Effector memory CD4-positive, alpha-beta T cell (primary cell): Measurements from ENCODE around the gene ANO10.
"Not testable (repeated sequence)": the region's sequence is repeated elsewhere in the genome, so short reads cannot be mapped to it uniquely, and the experiment has no call there.

Experiments used
- DNase-seq, 3 donors: peaks; one replicate each; pipeline ENCODE4 v3.0.0-alpha.2; 2020
- H3K27ac ChIP-seq: 2 replicates; pipeline ENCODE4 v1.7.0; 2013; ENCODE audit warnings: mild to moderate bottlenecking, low read length, moderate library complexity; ENCODE audit not compliant: insufficient read depth, poor library complexity, severe bottlenecking
- H3K27me3 ChIP-seq: replicated peaks from 2 replicates; pipeline ENCODE4 v1.7.0; 2013; ENCODE audit warnings: mild to moderate bottlenecking, low read length; ENCODE audit not compliant: insufficient read depth, control insufficient read depth, poor library complexity, severe bottlenecking
- H3K36me3 ChIP-seq: 2 replicates; pipeline ENCODE4 v1.7.0; 2013; ENCODE audit warnings: mild to moderate bottlenecking, low read length, moderate library complexity; ENCODE audit not compliant: control insufficient read depth, insufficient read depth
- H3K4me1 ChIP-seq: 2 replicates; pipeline ENCODE4 v1.7.0; 2013; ENCODE audit warnings: low read length, mild to moderate bottlenecking; ENCODE audit not compliant: control insufficient read depth, insufficient read depth, poor library complexity, severe bottlenecking
- H3K4me3 ChIP-seq: 2 replicates; pipeline ENCODE4 v1.7.0; 2013; ENCODE audit warnings: low read length, low read depth, mild to moderate bottlenecking; ENCODE audit not compliant: insufficient read depth, poor library complexity, severe bottlenecking
- H3K9me3 ChIP-seq: 2 replicates; pipeline ENCODE4 v1.7.0; 2013; ENCODE audit warnings: mild to moderate bottlenecking, low read length, moderate library complexity; ENCODE audit not compliant: control insufficient read depth

The ANO10 gene

DNA sequence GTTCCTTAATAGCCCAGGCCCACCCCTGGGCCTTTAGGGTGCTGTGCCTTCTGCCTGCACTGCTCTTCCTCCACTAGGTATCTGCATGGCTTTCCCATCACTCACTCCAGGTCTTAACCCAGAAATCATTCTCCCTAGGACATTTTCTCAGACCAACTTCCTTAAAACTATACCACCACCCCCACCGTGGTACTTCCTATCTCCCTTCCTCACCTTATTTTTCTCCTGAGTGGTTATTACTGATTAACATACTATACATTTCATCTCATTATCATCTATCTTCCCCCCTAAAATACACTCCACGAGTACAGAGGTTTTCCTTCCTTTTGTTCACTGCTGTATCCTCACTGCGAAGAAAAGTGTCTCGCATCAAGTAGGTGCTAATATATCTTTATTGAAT lies 115.2 kb downstream of the ANO10 start:
- Histone ChIP-seq H3K9me3 (no peaks in the 10 kb centered on the region), H3K4me1 (no peaks in the 10 kb centered on the region), H3K27ac (no peak overlapping the region), H3K27me3 (no peaks in the 10 kb centered on the region), H3K4me3 (no peak overlapping the region), H3K36me3 (no peaks in the 10 kb centered on the region)
- DNase-seq: no peak

DNA sequence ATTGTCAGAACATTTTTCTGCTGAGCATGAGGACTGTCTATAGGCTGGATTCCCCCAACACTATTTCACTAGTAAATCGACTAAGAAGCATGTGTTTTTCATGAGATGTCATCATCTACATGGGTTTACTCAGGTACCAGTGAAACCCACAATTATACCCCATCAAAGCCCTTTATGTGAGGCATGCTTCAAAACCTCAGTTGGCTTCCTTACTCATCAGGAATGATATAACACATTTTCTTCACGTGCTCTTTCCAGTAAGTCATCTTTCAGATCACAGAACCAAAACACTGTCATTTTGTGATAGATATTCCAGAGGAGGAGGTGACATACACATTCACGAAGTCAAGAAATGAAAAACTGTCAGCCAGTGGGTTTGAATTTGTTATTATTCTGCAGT lies 116.5 kb downstream of the ANO10 start:
- H3K36me3 ChIP-seq: no peaks in the 10 kb centered on the region
- H3K4me1 ChIP-seq: no peaks in the 10 kb centered on the region
- DNase-seq: no peak
- no peaks in the 10 kb centered on the region for H3K27me3 ChIP-seq
- no peak overlapping the region for H3K4me3 ChIP-seq
- no peak overlapping the region for H3K27ac ChIP-seq
- no peaks in the 10 kb centered on the region for H3K9me3 ChIP-seq

DNA sequence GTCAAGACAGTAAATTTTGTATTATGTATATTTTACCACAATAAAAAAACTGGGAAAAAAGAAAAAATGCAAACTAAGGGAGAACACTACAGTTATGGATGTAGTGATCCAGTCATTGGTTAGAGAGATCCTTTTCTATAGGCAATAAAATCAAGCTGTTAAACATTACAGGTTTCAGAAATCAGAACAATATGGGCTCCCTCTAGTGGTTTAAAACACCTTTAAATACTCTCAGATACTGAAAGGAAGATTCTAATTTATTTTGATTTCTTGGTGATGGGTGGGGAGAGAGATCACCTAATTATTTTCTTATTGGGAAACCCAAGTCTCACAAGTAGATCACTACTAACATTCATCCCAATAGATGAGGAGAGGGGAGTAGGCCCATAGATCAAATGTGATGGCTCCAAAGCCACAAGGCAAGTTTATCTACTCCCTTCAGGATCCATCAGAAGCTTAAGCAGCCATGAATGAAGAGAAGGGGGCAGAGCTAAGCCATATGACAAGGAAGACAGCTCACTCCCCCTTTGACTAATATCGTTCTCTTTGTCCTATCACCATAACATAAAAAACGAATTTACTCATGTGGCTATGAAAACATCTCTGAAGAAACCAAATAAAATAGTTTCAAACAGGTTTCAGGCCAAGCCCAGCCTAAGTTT lies 118.6 kb downstream of the ANO10 start:
- Histone ChIP-seq H3K36me3 (no peaks in the 10 kb centered on the region), H3K4me3 (no peak overlapping the region), H3K27ac (no peak overlapping the region), H3K9me3 (no peaks in the 10 kb centered on the region), H3K4me1 (peaks cover 7% of the 10 kb centered on the region), H3K27me3 (no peaks in the 10 kb centered on the region)
- DNase-seq: no peak

DNA sequence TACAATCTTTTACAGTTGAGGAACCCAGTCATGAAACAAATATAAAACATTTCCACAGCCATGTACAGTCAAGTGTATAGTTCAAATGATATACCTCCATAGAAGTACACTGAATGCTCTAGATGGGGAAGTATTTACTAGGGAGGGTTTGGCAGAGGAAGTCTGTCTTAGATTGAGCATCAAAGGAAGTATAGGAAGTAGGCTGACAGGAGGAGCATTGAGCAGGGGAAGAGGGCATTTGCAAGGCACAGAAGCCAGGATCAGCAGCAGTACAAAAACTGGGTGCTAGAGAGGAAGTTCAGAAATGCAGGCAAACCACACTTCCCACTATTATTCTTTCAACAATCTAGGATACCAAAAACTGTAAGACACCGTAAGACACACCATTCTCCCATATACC lies 122.6 kb downstream of the ANO10 start:
- Histone ChIP-seq H3K9me3 (no peaks in the 10 kb centered on the region), H3K27ac (no peak overlapping the region), H3K27me3 (no peaks in the 10 kb centered on the region), H3K36me3 (no peaks in the 10 kb centered on the region), H3K4me3 (no peak overlapping the region), H3K4me1 (peaks cover 7% of the 10 kb centered on the region)
- DNase-seq: no peak

DNA sequence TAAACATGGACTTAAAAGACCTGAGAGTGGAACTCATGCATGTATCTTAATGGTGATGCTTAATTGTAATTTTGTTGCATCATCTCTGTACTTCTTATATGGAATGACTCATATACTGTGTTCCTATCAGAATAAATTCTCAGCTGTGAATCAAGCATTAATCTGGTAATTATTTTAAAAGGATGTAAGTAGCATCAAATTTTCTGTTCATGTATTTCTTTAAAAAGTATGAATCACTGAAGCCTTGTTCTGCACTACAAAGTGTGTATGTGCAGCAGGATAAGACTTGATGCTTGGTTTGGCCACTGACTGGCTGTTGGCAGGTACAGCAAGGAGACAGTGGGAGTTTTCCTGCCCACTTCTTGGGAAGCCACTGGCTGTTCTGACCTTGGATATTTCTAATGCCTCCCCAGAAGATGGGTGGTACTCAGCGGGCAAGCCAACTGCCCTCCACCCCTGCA lies 123.9 kb downstream of the ANO10 start:
- no peaks in the 10 kb centered on the region for H3K36me3 ChIP-seq
- H3K27me3 ChIP-seq: no peaks in the 10 kb centered on the region
- H3K27ac ChIP-seq: no peak overlapping the region
- no peak for DNase-seq
- no peak overlapping the region for H3K4me3 ChIP-seq
- no peaks in the 10 kb centered on the region for H3K9me3 ChIP-seq
- H3K4me1 ChIP-seq: peaks cover 7% of the 10 kb centered on the region

DNA sequence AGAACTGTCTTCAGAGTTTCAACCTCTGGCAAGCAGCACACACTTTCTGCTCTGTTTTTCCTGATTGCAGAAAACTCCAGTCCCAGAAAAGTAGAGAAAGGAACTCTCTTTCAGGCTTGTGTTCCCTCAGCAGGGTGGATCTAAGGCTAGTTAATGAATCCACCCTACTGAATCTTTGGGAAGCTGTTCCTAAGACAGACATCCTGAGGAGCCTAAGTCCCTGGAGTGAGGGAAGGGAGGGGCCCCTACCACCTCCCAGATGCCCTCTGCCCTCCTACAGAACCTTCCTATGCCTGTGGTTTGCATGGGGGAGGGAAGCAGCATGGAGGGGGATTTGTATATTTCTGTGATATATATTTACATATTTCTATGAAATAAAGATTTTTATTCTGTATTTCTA lies 124.4 kb downstream of the ANO10 start:
- H3K27ac ChIP-seq: no peak overlapping the region
- peaks cover 7% of the 10 kb centered on the region for H3K4me1 ChIP-seq

DNA sequence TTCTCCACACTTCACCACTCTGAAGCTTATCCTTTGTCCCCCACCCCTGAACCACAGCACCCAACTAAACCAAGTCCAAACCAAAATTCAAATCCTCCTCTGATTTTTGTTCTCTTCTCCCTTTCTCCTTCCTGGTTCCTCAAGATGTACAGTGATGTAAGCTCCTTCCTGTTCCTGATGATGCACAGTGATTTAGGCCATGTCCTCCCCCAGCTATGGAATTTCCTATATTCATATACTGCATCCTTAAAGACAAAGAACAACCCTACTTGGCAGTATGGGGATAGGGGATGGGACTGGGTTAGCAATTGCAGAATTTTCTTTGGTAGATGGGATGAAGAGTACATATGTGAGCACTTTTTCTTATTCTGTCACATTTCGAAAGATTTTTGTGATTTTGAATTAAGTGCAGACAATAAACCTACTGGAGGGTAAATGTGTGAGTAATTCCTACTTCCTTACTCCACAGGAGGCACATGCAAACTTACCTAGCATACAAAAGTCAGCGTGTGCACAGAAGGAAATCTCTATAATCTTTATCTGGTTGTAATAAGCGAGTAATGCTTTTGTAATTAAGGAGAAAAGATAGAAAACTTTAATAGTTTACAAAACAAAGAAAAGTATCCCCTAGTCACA lies 125.0 kb downstream of the ANO10 start:
- no peaks in the 10 kb centered on the region for H3K36me3 ChIP-seq
- H3K27ac ChIP-seq: no peak overlapping the region
- no peak overlapping the region for H3K4me3 ChIP-seq
- no peaks in the 10 kb centered on the region for H3K9me3 ChIP-seq
- H3K4me1 ChIP-seq: peaks cover 8% of the 10 kb centered on the region
- DNase-seq: no peak
- H3K27me3 ChIP-seq: no peaks in the 10 kb centered on the region

More for the DNA sequence above, 124.4 kb downstream of the ANO10 start:
- Histone ChIP-seq H3K4me3 (no peak overlapping the region), H3K9me3 (no peaks in the 10 kb centered on the region), H3K27me3 (no peaks in the 10 kb centered on the region), H3K36me3 (no peaks in the 10 kb centered on the region)
- DNase-seq: no peak

DNA sequence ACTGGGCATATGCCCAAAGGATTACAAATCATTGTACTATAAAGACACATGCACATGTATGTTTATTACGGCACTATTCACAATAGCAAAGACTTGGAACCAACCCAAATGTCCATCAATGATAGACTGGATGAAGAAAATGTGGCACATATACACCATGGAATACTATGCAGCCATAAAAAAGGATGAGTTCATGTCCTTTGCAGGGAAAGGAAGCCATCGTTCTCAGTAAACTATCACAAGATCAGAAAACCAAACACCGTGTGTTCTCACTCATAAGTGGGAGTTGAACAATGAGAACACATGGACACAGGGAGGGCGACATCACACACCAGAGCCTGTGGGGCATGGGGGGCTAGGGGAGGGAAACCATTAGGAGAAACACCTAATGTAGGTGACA lies 128.9 kb downstream of the ANO10 start:
- not testable (repeated sequence) for DNase-seq

DNA sequence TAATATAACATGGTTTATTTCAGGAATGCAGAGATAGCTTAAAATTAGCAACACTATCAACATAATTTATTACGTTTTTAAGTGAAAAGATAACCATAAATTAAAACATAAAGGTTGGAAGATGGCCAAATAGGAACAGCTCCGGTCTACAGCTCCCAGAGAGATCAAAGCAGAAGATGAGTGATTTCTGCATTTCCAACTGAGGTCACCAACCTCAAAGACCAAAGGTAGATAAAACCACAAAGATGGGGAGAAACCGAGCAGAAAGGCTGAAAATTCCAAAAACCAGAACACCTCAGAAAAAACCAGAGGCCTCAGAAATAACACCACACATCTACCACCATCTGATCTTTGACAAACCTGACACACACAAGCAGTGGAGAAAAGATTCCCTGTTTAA lies 130.0 kb downstream of the ANO10 start:
- not testable (repeated sequence) for DNase-seq, H3K27ac ChIP-seq, H3K27me3 ChIP-seq, H3K36me3 ChIP-seq, H3K4me1 ChIP-seq, H3K9me3 ChIP-seq, H3K4me3 ChIP-seq

More for the DNA sequence above, 128.9 kb downstream of the ANO10 start:
- not testable (repeated sequence) for H3K27ac ChIP-seq, H3K36me3 ChIP-seq, H3K9me3 ChIP-seq, H3K4me1 ChIP-seq, H3K4me3 ChIP-seq, H3K27me3 ChIP-seq

DNA sequence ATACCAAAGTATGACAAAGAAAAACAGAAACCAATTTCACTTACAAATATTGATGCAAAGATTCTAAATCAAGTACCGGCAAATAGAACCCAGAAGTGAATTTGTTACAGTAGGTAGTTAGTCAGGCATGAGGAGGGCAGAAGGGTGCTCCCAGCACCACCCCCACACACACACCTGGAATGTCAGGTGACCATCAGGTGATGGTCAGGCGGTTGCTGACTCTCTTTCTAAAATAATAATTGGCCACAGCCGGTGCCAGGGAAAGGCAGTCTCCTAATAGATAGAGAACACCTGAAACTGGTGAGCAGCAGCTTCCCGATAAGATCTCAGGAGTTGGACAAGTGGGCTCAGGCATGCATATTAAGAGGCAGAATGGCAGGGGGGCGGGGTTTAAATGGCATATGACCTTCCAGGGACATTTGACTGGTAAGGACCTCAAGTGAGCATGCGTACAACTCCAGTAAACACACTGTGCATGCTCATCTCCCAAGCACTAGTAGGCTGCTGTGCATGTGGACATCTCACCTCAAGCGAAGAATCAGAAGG lies 131.1 kb downstream of the ANO10 start:
- no peak overlapping the region for H3K27ac ChIP-seq
- no peaks in the 10 kb centered on the region for H3K36me3 ChIP-seq
- DNase-seq: no peak
- peaks cover 2% of the 10 kb centered on the region for H3K4me1 ChIP-seq
- no peaks in the 10 kb centered on the region for H3K27me3 ChIP-seq
- H3K4me3 ChIP-seq: no peak overlapping the region
- no peaks in the 10 kb centered on the region for H3K9me3 ChIP-seq
